GM10847 (cell line): ENCODE results near the gene PROCA1.
A peak's percentile ranks its signal among the peaks of the same experiment; 100 is the strongest.

ENCODE experiments used
- POLR2A ChIP-seq: IDR thresholded peaks from 2 replicates; pipeline ENCODE4 v1.6.1; 2011; ENCODE audit not compliant: insufficient read length; ENCODE audit errors: extremely low read depth

Gene PROCA1

GRCh38 chr17:28684963-28685362 lies 26.7 kb downstream of the PROCA1 start:
- TF ChIP-seq POLR2A: no peak

GRCh38 chr17:28682655-28683054 lies 29.0 kb downstream of the PROCA1 start:
- no peak for TF ChIP-seq POLR2A

DNA sequence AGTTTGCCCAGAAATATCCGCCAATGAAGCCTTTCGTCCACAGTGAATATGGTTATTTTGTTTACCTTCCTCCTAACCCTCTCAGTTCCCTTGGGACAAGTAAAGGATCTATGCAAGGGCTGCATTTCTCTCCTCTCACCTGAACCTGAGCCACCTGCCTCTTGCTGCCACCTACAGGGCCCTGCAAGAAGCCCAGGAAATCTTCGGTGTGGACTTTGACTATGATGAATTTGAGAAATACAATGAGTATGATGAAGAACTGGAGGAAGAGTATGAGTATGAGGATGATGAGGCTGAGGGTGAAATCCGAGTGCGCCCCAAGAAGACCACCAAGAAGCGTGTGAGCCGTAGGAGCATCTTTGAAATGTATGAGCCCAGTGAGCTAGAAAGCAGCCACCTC lies 35.7 kb downstream of the PROCA1 start:
- TF ChIP-seq POLR2A: no peak

GRCh38 chr17:28675490-28675889 lies 36.2 kb downstream of the PROCA1 start:
- no peak for TF ChIP-seq POLR2A

GRCh38 chr17:28669918-28670317 lies 41.8 kb downstream of the PROCA1 start:
- TF ChIP-seq POLR2A: no peak

DNA sequence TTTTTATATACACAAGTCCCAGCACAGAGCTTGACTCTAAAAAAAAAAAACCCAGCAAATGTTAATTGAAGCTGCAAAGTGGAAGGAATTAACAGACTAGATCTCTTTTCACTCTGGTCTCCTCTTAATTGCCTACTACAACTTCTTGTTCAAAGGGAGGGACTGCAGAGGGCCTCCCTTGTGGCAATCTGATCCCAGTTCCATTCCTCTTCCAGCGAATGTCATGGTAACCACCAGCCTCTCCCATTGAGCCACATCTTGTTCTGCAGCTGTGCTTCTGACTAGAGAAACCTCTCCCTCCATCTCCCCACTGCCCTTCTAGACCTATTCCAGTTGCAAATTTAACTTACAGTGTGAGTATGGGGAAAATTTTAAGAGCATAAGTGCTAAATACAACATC lies 43.8 kb downstream of the PROCA1 start:
- no peak for TF ChIP-seq POLR2A

DNA sequence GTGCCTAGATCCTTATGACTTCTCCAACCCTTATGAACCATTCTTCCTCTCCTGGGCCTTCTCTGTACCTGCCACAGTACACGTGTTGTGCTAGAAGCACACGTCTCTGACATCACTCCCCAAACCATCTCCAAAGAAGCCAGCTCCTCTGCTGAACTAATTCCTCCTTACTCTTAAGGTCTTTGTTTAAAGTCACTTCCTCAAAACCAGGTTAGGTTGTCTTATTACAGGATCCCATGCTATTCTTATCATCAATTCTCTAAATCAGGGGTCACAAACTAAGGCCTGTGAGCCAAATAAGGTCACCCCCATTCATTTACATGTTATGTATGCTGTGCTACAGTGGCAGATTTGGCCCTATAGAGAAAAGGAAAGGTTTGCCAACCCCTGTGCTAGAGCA lies 45.7 kb downstream of the PROCA1 start:
- no peak for TF ChIP-seq POLR2A

DNA sequence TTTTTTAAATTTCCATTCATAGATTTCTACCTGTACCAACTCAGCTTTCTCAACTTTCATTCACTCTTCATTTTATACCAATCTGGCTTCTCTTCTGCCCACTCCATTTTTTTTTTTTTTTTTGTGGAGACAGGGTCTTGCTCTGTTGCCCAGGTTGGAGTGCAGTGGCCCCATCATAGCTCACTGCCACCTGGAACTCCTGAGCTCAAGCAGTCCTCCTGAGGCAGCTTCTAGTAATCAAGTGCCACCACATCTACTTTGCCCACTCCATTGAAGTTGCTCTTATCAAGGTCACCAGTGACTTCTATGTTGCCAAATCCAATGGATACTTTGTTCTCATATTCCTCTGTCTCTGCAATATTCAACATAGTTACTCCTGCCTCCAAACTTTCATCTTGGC lies 48.0 kb downstream of the PROCA1 start:
- TF ChIP-seq POLR2A: no peak

DNA sequence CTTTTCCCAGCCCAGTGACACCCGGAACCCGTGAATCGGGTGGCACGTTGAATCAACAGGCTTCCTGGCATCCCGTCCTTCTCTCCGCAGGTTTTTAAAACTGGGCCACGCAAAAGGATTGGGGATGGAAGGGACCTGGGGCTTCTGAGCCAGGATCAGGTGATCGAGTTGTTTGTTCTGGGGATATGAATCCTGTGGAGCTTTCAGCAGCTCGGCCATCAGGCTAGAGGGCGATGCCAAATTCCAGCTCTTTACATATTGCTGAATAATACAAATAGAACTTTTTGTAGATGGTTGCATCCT lies 49.2 kb downstream of the PROCA1 start:
- no peak for TF ChIP-seq POLR2A

DNA sequence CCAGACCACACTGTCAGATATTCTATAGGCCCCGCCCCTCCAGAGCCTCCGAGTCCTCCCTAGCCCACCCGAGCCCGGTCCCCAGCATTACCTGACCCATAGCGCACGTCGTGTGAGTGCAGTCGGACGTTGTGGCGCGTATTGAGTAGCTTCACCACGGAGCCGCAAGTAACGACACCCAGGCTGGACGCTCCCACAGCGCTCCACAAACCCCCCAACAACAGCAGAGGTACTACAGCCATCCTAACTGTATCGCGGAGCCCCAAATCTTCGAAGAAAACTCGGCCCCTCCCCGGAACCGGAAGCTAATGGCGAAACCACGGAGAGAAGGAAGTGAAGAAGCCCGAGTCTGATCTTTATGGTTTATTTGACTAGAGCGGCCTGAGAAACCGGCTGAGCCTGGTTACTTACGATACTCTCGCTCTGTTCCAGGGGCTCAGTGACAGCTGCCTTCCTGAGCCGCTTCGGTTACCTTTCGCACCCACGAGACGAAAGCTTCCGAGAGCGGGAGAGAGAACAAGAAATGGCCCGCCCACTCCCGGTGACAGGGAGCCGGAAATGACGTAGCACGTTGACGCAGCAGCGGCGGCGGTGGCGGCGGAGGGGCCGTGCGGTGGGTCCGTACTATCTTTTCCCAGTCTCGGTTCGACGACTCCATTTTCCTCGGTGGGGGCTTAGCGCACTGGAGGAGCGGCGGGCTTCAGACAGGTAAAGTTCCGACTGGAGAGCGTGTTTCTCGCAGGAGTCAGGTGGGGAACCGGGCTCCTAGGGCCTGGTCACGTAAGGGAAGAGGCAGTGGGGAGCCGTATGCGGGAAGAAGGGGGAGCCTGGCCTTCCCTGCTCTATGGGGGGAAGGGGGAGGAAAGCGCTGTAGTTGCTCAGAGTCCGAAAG lies 49.8 kb downstream of the PROCA1 start, which contains the start of the genes SDF2 and SUPT6H:
Gene SDF2, minus strand, starts transcription at position 272 of the 892 bp plus-strand sequence. Its CDS starts 30 bp downstream, at position 242.
Gene SUPT6H, plus strand, starts transcription at position 571 of the 892 bp plus-strand sequence. CDS start 11,197 bp downstream, outside the sequence.
- TF ChIP-seq POLR2A: peak; percentile 74

DNA sequence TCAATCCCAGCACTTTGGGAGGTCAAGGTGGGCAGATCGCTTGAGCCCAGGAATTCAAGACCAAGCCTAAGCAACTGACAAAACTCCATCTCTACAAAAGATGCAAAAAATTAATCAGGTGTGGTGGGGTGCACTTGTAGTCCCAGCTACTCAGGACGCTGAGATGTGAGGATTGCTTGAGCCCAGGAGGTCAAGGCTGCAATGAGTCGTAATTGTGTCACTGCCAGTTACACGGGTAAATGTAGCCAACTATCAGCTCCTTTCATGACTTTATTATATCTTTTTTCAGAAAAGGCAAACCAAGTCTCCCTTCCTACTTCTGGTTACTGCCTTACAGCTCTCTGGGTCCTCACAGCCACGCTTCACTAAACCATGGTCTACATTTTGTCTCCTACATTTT lies 53.9 kb downstream of the PROCA1 start:
- TF ChIP-seq POLR2A: no peak

DNA sequence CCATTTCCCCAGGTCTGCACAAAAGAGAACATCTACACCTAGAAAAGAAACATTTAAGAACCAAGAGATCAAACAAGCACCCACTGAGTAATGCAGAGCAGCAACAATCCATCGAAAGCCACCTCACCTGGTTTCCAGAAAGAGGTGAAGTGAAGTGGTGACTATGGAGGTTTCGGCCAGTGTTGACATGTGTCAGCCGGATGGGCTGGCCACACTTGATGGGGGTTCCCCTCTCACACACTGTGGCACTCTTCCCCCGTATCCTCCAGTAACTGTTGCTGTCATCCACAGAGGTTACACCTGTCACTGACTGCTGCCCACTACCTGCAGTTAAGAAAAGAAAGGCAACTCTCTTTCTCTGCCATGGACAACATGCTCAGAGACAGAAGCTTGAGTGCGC lies 56.5 kb downstream of the PROCA1 start:
- no peak for TF ChIP-seq POLR2A
